Stimulated activated naive CD8-positive, alpha-beta T cell treated with anti-CD3 and anti-CD28 coated beads, Interleukin-15, Interleukin-2, amounts not matched to agents 100 ng/mL and 50 ng/mL, for 24 hours (primary cell): ENCODE results near the gene PACRG.

Experiments used
- H3K27ac Mint-ChIP-seq: one replicate; pipeline ENCODE4 v1.8.0; 2021; ENCODE audit warnings: mild to moderate bottlenecking, mixed read lengths
- H3K27me3 Mint-ChIP-seq: one replicate; pipeline ENCODE4 v1.8.0; 2021; ENCODE audit warnings: mixed read lengths
- H3K36me3 Mint-ChIP-seq: one replicate; pipeline ENCODE4 v1.8.0; 2021; ENCODE audit warnings: low read depth, mixed read lengths
- H3K4me1 Mint-ChIP-seq: one replicate; pipeline ENCODE4 v1.8.0; 2021; ENCODE audit warnings: low read depth, mixed read lengths
- H3K4me3 Mint-ChIP-seq: one replicate; pipeline ENCODE4 v1.8.0; 2021; ENCODE audit warnings: mild to moderate bottlenecking, mixed read lengths
- H3K9me3 Mint-ChIP-seq: one replicate; pipeline ENCODE4 v1.8.0; 2021; ENCODE audit warnings: mixed read lengths

The PACRG gene

DNA sequence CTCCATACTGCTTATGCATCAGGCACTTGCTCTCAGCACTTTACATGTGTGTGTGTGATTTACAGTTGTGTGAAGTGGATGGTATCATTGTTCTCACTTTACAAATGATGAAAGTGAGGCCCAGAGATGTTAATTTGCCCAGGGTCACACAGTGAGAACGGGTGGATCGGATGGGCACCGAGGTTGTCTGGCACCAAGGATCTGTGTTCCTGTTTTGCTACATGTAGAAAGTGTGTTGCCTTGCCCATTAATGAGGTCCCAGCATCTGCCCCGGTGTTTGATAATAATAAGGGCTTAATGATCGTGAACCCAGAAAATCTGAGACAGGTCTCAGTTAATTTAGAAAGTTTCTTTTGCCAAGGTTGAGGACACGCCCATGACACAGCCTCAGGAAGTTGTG is 470.6 kb downstream of the PACRG start:
- Mint-ChIP-seq H3K27me3 (peaks cover 3% of the 10 kb centered on the region), H3K4me1 (no peaks in the 10 kb centered on the region), H3K9me3 (no peaks in the 10 kb centered on the region), H3K27ac (no peak overlapping the region), H3K4me3 (no peak overlapping the region), H3K36me3 (no peaks in the 10 kb centered on the region)

DNA sequence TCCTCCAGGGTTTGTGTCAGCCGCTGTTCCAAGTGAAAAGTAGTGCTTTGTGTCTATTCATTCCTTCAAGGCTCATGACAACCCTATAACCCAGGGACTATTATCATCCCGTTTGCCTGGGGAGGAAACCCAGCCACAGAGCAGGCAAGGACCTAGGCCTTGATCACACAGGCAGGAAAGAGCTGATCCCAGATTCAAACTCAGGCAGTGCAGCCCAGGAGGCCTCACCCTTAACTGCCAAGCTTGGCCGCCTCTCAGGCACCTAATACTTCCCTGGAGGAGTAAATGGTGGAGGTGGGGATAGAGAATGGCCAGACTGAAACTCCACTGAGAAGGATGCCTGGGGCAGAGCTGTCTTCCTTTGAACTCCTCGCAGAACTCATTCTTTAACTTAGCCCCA is 471.6 kb downstream of the PACRG start:
- Mint-ChIP-seq H3K4me3 (no peak overlapping the region), H3K36me3 (no peaks in the 10 kb centered on the region), H3K27me3 (peaks cover 3% of the 10 kb centered on the region), H3K4me1 (no peaks in the 10 kb centered on the region), H3K9me3 (no peaks in the 10 kb centered on the region), H3K27ac (no peak overlapping the region)

GRCh38 chr6:163200289-163200688 is 472.5 kb downstream of the PACRG start:
- Mint-ChIP-seq H3K4me3 (no peak overlapping the region), H3K36me3 (no peaks in the 10 kb centered on the region), H3K4me1 (no peaks in the 10 kb centered on the region), H3K27me3 (peaks cover 3% of the 10 kb centered on the region), H3K27ac (no peak overlapping the region), H3K9me3 (no peaks in the 10 kb centered on the region)

DNA sequence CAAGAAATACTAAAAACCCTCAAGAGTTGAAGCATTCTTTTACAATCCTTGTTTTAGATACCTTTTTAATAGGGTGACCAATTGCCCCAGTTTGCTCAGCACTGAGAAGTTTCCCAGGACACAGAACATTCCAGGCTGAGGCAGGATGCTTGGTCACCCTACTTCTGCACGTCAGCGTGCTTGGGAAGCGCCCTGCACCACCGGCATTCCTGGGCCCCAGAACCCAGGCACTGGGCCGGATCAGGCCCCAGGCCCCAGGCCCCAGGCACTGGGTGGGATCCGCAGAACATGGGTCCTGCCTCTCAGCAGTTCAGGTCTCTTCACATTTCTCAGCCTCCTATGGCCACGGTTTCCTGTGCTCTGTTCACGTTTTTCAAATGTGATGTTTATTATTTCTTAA is 472.9 kb downstream of the PACRG start:
- Mint-ChIP-seq H3K9me3 (no peaks in the 10 kb centered on the region), H3K4me1 (no peaks in the 10 kb centered on the region), H3K36me3 (no peaks in the 10 kb centered on the region), H3K27ac (no peak overlapping the region), H3K4me3 (no peak overlapping the region), H3K27me3 (peaks cover 3% of the 10 kb centered on the region)

GRCh38 chr6:163201855-163202254 is 474.1 kb downstream of the PACRG start:
- no peaks in the 10 kb centered on the region for H3K27me3 Mint-ChIP-seq
- H3K27ac Mint-ChIP-seq: no peak overlapping the region
- H3K4me3 Mint-ChIP-seq: no peak overlapping the region
- no peaks in the 10 kb centered on the region for H3K36me3 Mint-ChIP-seq
- H3K9me3 Mint-ChIP-seq: peaks cover 4% of the 10 kb centered on the region
- H3K4me1 Mint-ChIP-seq: no peaks in the 10 kb centered on the region

DNA sequence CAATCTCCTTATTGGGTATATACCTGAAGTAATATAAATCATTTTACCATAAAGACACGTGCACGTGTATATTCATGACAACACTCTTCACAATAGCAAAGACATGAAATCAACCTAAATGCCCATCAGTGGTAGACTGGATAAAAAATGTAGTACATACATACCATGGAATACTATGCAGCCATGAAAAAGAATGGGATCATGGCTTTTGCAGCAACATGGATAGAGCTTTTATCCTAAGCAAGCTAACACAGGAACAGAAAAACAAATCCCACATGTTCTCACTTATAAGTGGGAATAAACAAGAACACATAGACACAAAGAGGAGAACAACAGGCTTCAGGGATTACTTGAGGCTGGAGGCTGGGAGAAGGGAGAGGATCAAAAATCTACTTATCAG is 478.4 kb downstream of the PACRG start:
- Mint-ChIP-seq H3K36me3 (no peaks in the 10 kb centered on the region), H3K4me3 (no peak overlapping the region), H3K4me1 (no peaks in the 10 kb centered on the region), H3K9me3 (peaks cover 4% of the 10 kb centered on the region), H3K27ac (no peak overlapping the region), H3K27me3 (no peaks in the 10 kb centered on the region)

DNA sequence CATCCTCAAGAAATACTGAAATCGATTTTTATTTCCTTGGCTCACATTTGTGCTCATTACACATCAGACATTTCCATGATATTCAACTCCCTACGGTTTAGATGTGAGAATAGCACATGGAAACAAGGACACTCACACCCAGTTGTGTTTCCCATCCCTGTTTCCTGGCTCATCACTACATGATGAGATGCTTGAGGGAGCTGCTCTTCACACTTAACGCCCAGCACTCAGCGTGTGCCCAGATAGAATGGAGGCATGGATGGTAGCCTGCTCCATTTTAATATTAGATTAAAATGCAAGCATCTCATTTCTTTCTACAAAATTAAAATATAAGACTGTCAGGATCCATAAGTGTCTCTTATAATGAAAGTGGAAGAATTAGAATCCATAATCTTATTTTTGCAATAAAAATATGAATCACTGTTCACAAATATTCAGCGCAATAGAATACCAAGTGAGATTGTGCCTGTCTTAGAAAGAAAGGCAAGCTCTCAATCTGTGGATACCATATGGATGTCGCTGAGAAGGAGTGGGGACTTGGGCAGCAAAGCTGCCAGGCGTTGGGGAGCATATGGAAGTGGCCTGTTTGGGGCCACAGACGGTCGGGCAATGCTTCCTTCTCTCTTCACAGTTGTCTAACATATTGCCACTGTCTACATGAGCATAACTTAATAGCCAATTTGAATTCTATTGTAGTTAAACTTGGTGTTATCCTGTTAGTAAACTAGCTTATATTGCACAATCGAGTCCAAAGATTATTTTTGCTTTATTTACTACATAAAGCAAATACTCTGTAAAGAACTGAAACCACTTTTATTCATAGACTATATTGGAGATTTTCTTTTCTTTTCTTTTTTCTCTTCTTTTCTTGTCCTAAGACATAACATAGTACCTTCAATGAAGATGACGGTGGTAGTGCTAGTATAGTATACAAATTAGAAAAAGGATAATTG is 479.9 kb downstream of the PACRG start:
- no peak overlapping the region for H3K27ac Mint-ChIP-seq

DNA sequence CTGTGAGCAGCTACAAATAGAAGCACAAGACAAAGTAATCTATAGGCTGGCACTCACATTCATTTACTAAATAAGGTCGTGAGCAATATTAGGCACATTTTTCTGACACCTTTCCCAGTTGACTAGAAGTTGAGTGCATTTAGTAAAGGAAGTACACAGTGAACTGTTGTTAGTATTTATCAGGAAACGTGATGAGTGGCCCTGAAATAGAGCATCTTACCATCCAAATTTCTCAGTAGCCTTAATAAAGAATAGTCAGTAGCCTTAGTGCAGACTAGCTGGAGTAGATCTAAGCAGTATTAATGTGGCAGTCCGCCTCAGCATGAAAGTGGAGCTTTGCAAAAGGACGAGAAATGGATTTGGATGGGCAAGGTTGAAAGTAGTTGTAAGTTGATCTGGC is 481.2 kb downstream of the PACRG start:
- H3K4me3 Mint-ChIP-seq: no peak overlapping the region
- no peak overlapping the region for H3K27ac Mint-ChIP-seq
- H3K27me3 Mint-ChIP-seq: peaks cover 3% of the 10 kb centered on the region
- peaks cover 10% of the 10 kb centered on the region for H3K9me3 Mint-ChIP-seq
- H3K36me3 Mint-ChIP-seq: no peaks in the 10 kb centered on the region
- H3K4me1 Mint-ChIP-seq: no peaks in the 10 kb centered on the region

More for the DNA sequence above, 479.9 kb downstream of the PACRG start:
- Mint-ChIP-seq H3K4me3 (no peak overlapping the region), H3K36me3 (no peaks in the 10 kb centered on the region), H3K27me3 (no peaks in the 10 kb centered on the region), H3K4me1 (no peaks in the 10 kb centered on the region), H3K9me3 (peaks cover 10% of the 10 kb centered on the region)

- Mint-ChIP-seq H3K36me3 (no peaks in the 10 kb centered on the region), H3K27ac (no peak overlapping the region), H3K27me3 (peaks cover 15% of the 10 kb centered on the region), H3K9me3 (peaks cover 6% of the 10 kb centered on the region), H3K4me1 (no peaks in the 10 kb centered on the region), H3K4me3 (no peak overlapping the region)
Measured at GRCh38 chr6:163212123-163212522, 484.3 kb downstream of the PACRG start.

GRCh38 chr6:163214259-163214658 is 486.5 kb downstream of the PACRG start:
- Mint-ChIP-seq H3K4me1 (no peaks in the 10 kb centered on the region), H3K27me3 (peaks cover 15% of the 10 kb centered on the region), H3K27ac (no peak overlapping the region), H3K9me3 (peaks cover 6% of the 10 kb centered on the region), H3K36me3 (no peaks in the 10 kb centered on the region), H3K4me3 (no peak overlapping the region)

DNA sequence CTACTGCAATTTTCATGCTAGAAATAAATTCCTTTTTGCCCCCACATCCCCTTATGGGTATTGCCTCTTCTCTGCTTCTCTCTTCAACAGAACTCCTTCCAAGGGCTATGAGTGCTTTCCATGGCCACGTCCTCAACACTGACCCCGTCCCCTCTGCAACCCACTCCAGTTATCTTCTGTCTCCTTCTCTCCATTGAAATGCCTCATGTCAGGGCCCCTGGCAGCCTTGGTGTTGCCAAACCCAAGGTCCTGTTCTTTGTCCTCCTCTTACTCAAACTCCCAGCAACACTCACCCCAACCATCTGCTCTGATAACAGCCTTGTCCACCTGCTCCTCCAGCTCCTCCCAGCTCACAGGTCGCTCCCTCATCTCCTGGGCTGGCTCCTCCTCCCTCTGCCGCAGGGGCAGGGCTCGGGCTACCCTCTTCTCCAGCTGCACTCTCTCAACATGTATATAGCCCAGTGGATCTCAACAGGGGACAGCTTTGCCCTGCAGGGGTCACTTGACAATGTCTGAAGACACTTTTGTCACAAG is 490.7 kb downstream of the PACRG start:
- Mint-ChIP-seq H3K27ac (no peak overlapping the region), H3K27me3 (peaks cover 17% of the 10 kb centered on the region), H3K4me1 (no peaks in the 10 kb centered on the region), H3K9me3 (no peaks in the 10 kb centered on the region), H3K36me3 (no peaks in the 10 kb centered on the region), H3K4me3 (no peak overlapping the region)

- H3K9me3 Mint-ChIP-seq: no peaks in the 10 kb centered on the region
- H3K4me1 Mint-ChIP-seq: no peaks in the 10 kb centered on the region
- no peak overlapping the region for H3K4me3 Mint-ChIP-seq
- no peaks in the 10 kb centered on the region for H3K36me3 Mint-ChIP-seq
- no peak overlapping the region for H3K27ac Mint-ChIP-seq
- no peaks in the 10 kb centered on the region for H3K27me3 Mint-ChIP-seq
Measured at GRCh38 chr6:163226181-163226835, 498.5 kb downstream of the PACRG start.

- Mint-ChIP-seq H3K36me3 (no peaks in the 10 kb centered on the region), H3K27me3 (no peaks in the 10 kb centered on the region), H3K27ac (no peak overlapping the region), H3K4me3 (no peak overlapping the region), H3K4me1 (no peaks in the 10 kb centered on the region), H3K9me3 (no peaks in the 10 kb centered on the region)
Measured at GRCh38 chr6:163226836-163227485, 499.2 kb downstream of the PACRG start.

DNA sequence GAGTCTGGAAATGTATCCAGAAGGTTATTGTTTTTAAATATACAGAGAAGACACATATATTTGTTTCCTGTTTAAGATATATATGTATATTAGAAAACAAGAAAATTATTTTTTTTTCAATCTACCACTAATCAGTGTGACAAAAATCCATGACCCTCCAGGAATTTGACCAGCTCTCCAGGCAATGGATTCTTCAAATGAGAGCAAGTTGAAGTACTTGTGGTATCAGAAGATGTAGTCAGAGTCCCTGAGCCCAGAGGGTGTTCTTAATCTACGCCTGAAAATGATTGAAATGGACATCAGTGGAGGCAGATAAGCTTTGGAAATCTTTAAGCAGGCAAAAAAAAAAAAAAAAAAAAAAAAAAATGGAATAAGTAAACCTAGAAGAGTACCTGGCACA is 500.3 kb downstream of the PACRG start:
- no peak overlapping the region for H3K27ac Mint-ChIP-seq
- no peaks in the 10 kb centered on the region for H3K27me3 Mint-ChIP-seq
- H3K4me3 Mint-ChIP-seq: no peak overlapping the region
- H3K4me1 Mint-ChIP-seq: no peaks in the 10 kb centered on the region
- no peaks in the 10 kb centered on the region for H3K9me3 Mint-ChIP-seq
- H3K36me3 Mint-ChIP-seq: no peaks in the 10 kb centered on the region

- no peaks in the 10 kb centered on the region for H3K4me1 Mint-ChIP-seq
- no peak overlapping the region for H3K4me3 Mint-ChIP-seq
- no peak overlapping the region for H3K27ac Mint-ChIP-seq
- H3K36me3 Mint-ChIP-seq: no peaks in the 10 kb centered on the region
- H3K9me3 Mint-ChIP-seq: no peaks in the 10 kb centered on the region
- H3K27me3 Mint-ChIP-seq: no peaks in the 10 kb centered on the region
Measured at GRCh38 chr6:163229050-163229449, 501.3 kb downstream of the PACRG start.
